Neural cell (in vitro differentiated cells): ENCODE measurements around the gene E2F2.

ENCODE experiments used
- EP300 ChIP-seq: fragments of 450-650 bp; conservative IDR thresholded peaks from 2 replicates; pipeline ENCODE4 v1.6.1; 2014; ENCODE audit warnings: antibody characterized with exemption, mild to moderate bottlenecking, moderate library complexity; ENCODE audit not compliant: poor library complexity, severe bottlenecking
- EZH2 ChIP-seq: fragments of 200-600, 300-800 bp; shearing (Covaris generic), sonication (generic); IDR thresholded peaks from 2 replicates; pipeline ENCODE4 v1.6.1; 2014; ENCODE audit warnings: antibody characterized with exemption, low read length, borderline replicate concordance, mild to moderate bottlenecking; ENCODE audit not compliant: insufficient read depth, poor library complexity, severe bottlenecking
- MXI1 ChIP-seq: fragments of 450-650 bp; conservative IDR thresholded peaks from 2 replicates; pipeline ENCODE4 v1.6.1; 2014; ENCODE audit warnings: antibody characterized with exemption, mild to moderate bottlenecking; ENCODE audit not compliant: poor library complexity, severe bottlenecking
- POLR2AphosphoS5 ChIP-seq: IDR thresholded peaks from 2 replicates; pipeline ENCODE4 v1.6.1; 2012
- TAF1 ChIP-seq: IDR thresholded peaks from 2 replicates; pipeline ENCODE4 v1.6.1; 2012; ENCODE audit warnings: low read depth
- TF ChIP-seq, protein P1 (sequence below): fragments of 450-650 bp; IDR thresholded peaks from 2 replicates; pipeline ENCODE4 v1.5.1; 2014; ENCODE audit warnings: antibody characterized with exemption, mild to moderate bottlenecking, moderate library complexity; ENCODE audit not compliant: poor library complexity, severe bottlenecking

GRCh38 chr1:23484253-23485001 lies 46.6 kb downstream of the E2F2 start:
- TF ChIP-seq, protein P1, sequence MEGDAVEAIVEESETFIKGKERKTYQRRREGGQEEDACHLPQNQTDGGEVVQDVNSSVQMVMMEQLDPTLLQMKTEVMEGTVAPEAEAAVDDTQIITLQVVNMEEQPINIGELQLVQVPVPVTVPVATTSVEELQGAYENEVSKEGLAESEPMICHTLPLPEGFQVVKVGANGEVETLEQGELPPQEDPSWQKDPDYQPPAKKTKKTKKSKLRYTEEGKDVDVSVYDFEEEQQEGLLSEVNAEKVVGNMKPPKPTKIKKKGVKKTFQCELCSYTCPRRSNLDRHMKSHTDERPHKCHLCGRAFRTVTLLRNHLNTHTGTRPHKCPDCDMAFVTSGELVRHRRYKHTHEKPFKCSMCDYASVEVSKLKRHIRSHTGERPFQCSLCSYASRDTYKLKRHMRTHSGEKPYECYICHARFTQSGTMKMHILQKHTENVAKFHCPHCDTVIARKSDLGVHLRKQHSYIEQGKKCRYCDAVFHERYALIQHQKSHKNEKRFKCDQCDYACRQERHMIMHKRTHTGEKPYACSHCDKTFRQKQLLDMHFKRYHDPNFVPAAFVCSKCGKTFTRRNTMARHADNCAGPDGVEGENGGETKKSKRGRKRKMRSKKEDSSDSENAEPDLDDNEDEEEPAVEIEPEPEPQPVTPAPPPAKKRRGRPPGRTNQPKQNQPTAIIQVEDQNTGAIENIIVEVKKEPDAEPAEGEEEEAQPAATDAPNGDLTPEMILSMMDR, result no peak
- TF ChIP-seq POLR2AphosphoS5 (no peak), TAF1 (no peak), EP300 (no peak), EZH2 (no peak), MXI1 (no peak)
